Fibroblast of mammary gland (primary cell): ENCODE measurements around the gene TNNI3.

ENCODE experiments used
- DNase-seq: peaks from one replicate; pipeline ENCODE4 v3.0.0-alpha.2; 2010; ENCODE audit warnings: low read depth
- H3K4me3 ChIP-seq: 2 replicates; pipeline ENCODE4 v1.5.1; 2011; ENCODE audit warnings: low read depth, mild to moderate bottlenecking, low read length, moderate library complexity; ENCODE audit not compliant: control insufficient read depth
- TF ChIP-seq, protein P1 (sequence below): conservative IDR thresholded peaks from 2 replicates; pipeline ENCODE4 v1.5.1; 2011; ENCODE audit warnings: low read depth, low read length, inconsistent platforms; ENCODE audit not compliant: control insufficient read depth, insufficient read depth

TNNI3 gene

DNA sequence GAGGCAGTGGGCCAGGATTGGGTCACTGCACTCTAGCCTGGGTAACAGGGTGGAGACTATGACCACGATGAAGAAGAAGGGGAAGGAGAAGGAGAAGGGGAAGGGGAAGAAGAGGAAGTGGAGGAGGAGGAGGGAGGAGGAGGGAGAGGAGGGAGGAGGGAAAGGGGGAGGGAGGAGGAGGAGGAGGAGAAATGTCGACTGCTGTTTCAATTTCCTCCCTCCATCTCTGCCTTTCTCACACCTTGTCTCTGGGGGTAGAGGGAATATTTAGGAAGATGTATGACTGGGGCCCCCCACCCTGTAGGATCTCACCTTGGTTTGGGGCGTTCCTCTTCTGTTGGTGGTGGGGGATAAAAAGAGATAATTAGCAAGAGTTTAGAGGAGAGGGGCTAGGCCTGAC, 12.3 kb downstream of the TNNI3 start:
- TF ChIP-seq, protein P1, sequence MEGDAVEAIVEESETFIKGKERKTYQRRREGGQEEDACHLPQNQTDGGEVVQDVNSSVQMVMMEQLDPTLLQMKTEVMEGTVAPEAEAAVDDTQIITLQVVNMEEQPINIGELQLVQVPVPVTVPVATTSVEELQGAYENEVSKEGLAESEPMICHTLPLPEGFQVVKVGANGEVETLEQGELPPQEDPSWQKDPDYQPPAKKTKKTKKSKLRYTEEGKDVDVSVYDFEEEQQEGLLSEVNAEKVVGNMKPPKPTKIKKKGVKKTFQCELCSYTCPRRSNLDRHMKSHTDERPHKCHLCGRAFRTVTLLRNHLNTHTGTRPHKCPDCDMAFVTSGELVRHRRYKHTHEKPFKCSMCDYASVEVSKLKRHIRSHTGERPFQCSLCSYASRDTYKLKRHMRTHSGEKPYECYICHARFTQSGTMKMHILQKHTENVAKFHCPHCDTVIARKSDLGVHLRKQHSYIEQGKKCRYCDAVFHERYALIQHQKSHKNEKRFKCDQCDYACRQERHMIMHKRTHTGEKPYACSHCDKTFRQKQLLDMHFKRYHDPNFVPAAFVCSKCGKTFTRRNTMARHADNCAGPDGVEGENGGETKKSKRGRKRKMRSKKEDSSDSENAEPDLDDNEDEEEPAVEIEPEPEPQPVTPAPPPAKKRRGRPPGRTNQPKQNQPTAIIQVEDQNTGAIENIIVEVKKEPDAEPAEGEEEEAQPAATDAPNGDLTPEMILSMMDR, result no peak
- DNase-seq, result no peak
- no peak overlapping the region for H3K4me3 ChIP-seq

- TF ChIP-seq, protein P1, result no peak
- DNase-seq, result no peak
- H3K4me3 ChIP-seq, result no peak overlapping the region
Measured at GRCh38 chr19:55141696-55142095, 15.8 kb downstream of the TNNI3 start.

- H3K4me3 ChIP-seq, result no peak overlapping the region
- TF ChIP-seq, protein P1, result no peak
- no peak for DNase-seq
Measured at GRCh38 chr19:55137915-55138314, 19.6 kb downstream of the TNNI3 start.

DNA sequence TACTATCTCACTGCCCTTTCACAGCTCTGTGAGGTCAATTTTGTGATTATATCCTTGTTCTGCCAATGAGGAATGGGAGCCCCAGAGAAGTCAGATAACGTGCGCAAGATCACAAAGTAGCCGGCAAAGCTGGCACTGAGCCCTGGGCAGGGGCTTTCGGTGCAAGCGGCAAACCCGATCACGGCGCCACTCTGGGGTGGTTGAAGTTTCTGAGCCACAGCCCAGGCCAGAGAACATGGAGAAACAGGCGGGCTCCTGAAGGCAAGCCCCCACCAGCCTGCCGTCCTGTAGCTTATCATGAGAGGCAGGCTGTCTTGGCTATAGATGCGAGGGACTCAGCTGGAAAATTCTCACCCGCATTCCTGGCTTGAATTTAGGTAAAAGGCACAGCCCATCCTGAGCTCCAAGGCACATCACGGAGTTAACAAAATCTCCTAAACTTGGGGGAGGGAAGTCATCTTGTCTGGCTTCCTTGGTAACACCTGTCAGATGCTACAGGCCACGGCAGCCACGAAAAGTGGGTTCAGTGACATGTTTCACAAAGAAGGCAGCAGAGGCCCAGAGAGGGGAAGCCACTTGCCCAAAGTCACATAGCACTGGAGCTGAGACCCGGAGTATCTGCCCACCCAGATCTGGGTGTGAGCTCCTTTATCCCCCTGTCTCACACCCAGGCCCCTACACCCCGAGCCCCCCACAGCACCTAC, 21.0 kb downstream of the TNNI3 start:
- DNase-seq, result no peak
- TF ChIP-seq, protein P1, result no peak
- H3K4me3 ChIP-seq, result no peak overlapping the region

DNA sequence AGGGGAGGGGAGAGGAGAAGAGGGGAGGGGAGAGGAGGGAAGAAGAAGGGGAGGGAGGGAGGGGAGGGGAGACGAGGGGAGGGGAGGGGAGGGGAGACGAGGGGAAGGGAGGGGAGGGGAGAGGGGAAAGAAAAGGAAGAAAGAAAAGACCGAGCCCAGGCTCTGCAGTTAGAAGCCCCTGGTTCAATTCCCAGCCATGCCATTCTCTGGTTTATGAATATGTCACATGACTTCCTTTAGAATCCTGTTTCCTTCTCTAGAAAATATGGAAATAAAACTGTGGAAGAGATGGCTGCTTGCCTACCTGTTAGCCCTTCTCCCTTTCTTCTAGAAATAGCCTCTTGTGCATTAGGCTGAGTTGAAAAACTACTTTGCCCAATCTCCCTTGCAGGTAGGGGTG, 22.8 kb downstream of the TNNI3 start:
- H3K4me3 ChIP-seq, result no peak overlapping the region
- TF ChIP-seq, protein P1, result no peak
- DNase-seq, result no peak

DNA sequence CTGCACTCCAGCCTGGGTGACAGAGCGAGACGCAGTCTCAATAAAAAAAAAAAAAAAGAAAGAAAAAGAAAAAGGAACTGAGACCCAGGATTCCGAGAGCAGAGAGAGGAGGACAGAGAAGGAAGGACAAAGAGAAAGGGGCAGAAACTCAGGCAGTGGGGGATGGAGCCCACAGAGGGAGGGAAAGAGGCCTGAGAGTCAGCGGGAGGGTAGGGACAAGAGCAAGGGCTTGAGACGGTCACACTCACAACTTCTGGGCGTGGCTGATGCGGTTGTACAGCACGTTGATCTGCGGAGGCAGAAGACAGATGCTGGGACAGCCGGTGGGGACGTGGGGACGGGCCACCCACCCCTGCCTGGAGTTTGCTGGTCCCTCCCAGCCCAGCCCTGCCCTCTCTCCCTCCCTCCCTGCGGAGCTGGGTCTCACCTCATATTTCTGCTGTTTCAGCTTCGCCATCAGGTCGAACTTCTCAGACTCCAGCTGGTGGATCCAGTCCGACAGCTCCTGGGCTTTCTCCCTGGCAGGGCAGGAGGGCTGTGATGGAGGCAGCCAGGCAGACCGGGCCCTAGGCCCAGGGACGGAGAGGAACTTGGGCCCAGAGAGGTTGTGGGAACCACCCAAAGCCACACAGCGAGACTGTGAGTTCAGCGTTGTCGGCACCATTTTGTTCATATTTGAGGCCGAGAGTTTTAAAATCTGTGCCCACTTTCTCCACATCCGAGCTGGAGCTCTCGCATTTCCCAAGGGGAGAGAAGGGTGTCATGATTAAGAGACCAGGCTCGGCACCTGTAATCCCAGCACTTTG, 23.7 kb downstream of the TNNI3 start:
- DNase-seq, result no peak
- TF ChIP-seq, protein P1, result no peak

More for the DNA sequence above, 23.7 kb downstream of the TNNI3 start:
- no peak overlapping the region for H3K4me3 ChIP-seq
